ENCODE results near the gene SERPINA1. TPM values are rescaled to one million over a fixed set of nuclear protein-coding genes. Genes with fewer than 3 reads are reported as not detected.

Gene SERPINA1
- total and polyA plus RNA-seq, 2 of the 13 experiments (the other 11 are each of a cell fraction or from before 2014, with no cell fraction given), result 3,266 to 11,015 TPM

GRCh38 chr14:94340533-94340932 lies 47.9 kb downstream of the SERPINA1 start (continued):
- peak; percentile 97 for TF ChIP-seq HNF1B (CRISPR knock-in tag; IDR thresholded peaks at IDR 0.05)
- TF ChIP-seq, protein P1, sequence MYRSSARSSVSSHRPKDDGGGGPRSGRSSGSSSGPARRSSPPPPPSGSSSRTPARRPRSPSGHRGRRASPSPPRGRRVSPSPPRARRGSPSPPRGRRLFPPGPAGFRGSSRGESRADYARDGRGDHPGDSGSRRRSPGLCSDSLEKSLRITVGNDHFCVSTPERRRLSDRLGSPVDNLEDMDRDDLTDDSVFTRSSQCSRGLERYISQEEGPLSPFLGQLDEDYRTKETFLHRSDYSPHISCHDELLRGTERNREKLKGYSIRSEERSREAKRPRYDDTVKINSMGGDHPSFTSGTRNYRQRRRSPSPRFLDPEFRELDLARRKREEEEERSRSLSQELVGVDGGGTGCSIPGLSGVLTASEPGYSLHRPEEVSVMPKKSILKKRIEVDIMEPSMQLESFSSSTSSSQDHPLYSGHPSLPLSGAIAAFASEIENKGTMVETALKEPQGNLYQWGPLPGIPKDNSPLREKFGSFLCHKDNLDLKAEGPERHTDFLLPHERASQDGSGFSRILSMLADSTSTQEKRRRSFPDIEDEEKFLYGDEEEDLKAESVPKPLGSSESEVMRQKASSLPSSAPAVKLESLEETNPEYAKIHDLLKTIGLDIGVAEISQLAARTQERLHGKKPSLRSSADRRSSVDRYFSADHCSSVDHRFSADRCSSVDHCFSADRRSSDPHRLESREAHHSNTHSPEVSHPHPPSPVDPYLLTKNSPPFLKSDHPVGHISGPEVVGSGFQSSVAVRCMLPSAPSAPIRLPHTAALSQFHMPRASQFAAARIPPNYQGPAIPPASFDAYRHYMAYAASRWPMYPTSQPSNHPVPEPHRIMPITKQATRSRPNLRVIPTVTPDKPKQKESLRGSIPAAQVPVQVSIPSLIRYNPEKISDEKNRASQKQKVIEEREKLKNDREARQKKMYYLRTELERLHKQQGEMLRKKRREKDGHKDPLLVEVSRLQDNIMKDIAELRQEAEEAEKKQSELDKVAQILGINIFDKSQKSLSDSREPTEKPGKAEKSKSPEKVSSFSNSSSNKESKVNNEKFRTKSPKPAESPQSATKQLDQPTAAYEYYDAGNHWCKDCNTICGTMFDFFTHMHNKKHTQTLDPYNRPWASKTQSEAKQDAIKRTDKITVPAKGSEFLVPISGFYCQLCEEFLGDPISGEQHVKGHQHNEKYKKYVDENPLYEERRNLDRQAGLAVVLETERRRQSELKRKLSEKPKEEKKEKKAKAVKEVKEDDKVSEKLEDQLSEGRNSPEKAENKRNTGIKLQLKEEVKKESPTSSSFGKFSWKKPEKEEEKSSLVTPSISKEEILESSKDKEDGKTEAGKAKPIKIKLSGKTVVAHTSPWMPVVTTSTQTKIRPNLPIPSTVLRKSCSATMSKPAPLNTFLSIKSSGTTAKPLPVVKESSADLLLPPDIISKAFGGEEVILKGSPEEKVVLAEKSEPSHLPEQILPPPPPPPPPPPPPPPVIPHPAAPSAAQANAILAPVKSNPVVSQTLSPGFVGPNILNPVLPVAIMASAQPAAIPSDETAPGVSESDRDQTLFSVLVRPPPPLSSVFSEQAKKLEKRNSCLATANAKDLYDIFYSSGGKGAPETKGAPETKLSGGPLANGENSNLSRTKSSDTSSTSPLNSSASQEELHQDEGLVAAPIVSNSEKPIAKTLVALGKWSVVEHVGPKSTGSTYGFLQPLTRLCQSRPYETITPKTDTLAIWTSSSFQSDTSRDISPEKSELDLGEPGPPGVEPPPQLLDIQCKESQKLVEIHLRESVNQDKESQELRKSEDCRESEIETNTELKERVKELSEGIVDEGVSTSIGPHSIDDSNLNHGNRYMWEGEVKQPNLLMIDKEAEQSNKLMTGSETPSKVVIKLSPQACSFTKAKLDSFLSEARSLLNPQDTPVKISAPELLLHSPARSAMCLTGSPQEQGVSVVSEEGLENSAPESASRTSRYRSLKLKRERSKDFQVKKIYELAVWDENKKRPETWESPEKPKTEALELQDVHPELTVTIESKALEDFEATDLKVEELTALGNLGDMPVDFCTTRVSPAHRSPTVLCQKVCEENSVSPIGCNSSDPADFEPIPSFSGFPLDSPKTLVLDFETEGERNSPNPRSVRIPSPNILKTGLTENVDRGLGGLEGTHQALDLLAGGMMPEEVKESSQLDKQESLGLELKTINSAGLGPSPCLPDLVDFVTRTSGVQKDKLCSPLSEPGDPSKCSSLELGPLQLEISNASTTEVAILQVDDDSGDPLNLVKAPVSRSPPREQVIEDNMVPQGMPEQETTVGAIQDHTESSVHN (CRISPR knock-in tag; IDR thresholded peaks at IDR 0.05), result no peak
- TF ChIP-seq ZNF614 (CRISPR knock-in tag; IDR thresholded peaks at IDR 0.05; ENCODE audit: borderline replicate concordance), result 0 out of 2 replicates have a peak, but pooled peaks have one; percentile 39
- TF ChIP-seq AHR (CRISPR knock-in tag; IDR thresholded peaks at IDR 0.05), result no peak
- TF ChIP-seq ZNF580 (CRISPR knock-in tag; IDR thresholded peaks at IDR 0.05; ENCODE audit: borderline replicate concordance, low read depth), result no peak
- TF ChIP-seq PRPF4 (IDR thresholded peaks at IDR 0.05; ENCODE audit: low read depth, low read length, poor library complexity, severe bottlenecking), result no peak
- no peak for TF ChIP-seq SMAD9 (CRISPR knock-in tag; IDR thresholded peaks at IDR 0.05)
- TF ChIP-seq, protein P2, sequence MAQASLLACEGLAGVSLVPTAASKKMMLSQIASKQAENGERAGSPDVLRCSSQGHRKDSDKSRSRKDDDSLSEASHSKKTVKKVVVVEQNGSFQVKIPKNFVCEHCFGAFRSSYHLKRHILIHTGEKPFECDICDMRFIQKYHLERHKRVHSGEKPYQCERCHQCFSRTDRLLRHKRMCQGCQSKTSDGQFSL (CRISPR knock-in tag; IDR thresholded peaks at IDR 0.05), result no peak
- no peak for TF ChIP-seq HOXA9 (CRISPR knock-in tag; IDR thresholded peaks at IDR 0.05; ENCODE audit: borderline replicate concordance)
- no peak for TF ChIP-seq KMT2A (CRISPR knock-in tag; IDR thresholded peaks at IDR 0.05)
- TF ChIP-seq, protein P3, sequence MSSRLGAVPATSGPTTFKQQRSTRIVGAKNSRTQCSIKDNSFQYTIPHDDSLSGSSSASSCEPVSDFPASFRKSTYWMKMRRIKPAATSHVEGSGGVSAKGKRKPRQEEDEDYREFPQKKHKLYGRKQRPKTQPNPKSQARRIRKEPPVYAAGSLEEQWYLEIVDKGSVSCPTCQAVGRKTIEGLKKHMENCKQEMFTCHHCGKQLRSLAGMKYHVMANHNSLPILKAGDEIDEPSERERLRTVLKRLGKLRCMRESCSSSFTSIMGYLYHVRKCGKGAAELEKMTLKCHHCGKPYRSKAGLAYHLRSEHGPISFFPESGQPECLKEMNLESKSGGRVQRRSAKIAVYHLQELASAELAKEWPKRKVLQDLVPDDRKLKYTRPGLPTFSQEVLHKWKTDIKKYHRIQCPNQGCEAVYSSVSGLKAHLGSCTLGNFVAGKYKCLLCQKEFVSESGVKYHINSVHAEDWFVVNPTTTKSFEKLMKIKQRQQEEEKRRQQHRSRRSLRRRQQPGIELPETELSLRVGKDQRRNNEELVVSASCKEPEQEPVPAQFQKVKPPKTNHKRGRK (CRISPR knock-in tag; IDR thresholded peaks at IDR 0.05), result no peak
- peak; percentile 69; the same call in 1 of the 2 replicates for TF ChIP-seq MEF2D (CRISPR knock-in tag; IDR thresholded peaks at IDR 0.05)
- no peak for TF ChIP-seq ZNF430 (CRISPR knock-in tag; IDR thresholded peaks at IDR 0.05)
- TF ChIP-seq ZBTB49 (CRISPR knock-in tag; IDR thresholded peaks at IDR 0.05; ENCODE audit: borderline replicate concordance), result no peak
- no peak for TF ChIP-seq ZFY (CRISPR knock-in tag; IDR thresholded peaks at IDR 0.05)
- peak; percentile 60; the same call in 1 of the 2 replicates for TF ChIP-seq SOX5 (CRISPR knock-in tag; IDR thresholded peaks at IDR 0.05; ENCODE audit: borderline replicate concordance)
